PC-9 (cell line): Measurements from ENCODE around the gene BCO1. TPM values are rescaled to one million over a fixed set of nuclear protein-coding genes. Genes with fewer than 3 reads are reported as not detected.

Experiments
- BruUV-seq: library from RNA; stranded (reverse); fragments of 400-500 nt; replicated peaks from 2 replicates; lab custom pipeline; 2021; lab: Mats Ljungman, UMichigan
- CTCF ChIA-PET: fragments of 300-600 bp; sonication (Branson Sonifier 250); formaldehyde crosslinking; loops from one replicate; lab custom pipeline; 2022; ENCODE audit warnings: antibody characterized with exemption; lab: Charles Lee
- POLR2A ChIA-PET: fragments of 300-600 bp; sonication (Branson Sonifier 250); formaldehyde crosslinking; loops from one replicate; lab custom pipeline; 2022; ENCODE audit warnings: antibody characterized with exemption; ENCODE audit not compliant: unreplicated experiment; lab: Charles Lee
- DNase-seq, 2 experiments: peaks; one replicate each; pipeline versions ENCODE4 v3.0.0 to v3.0.0-alpha.2; 2015 to 2022; ENCODE audit warnings: mixed read lengths in 1 of 2
- H2AFZ ChIP-seq: fragments of 200-600 bp; sonication (generic); 2 replicates; pipeline ENCODE4 v1.8.1; 2017; ENCODE audit warnings: antibody characterized with exemption
- H3F3A ChIP-seq: fragments of 200-600 bp; sonication (generic); 2 replicates; pipeline ENCODE4 v1.8.1; 2017; ENCODE audit warnings: antibody characterized with exemption, mild to moderate bottlenecking, low read depth; ENCODE audit not compliant: insufficient read depth
- H3K27ac ChIP-seq: fragments of 200-600 bp; sonication (generic); 2 replicates; pipeline ENCODE4 v1.6.1; 2016; ENCODE audit warnings: mixed run types
- H3K27me3 ChIP-seq: fragments of 200-600 bp; sonication (generic); 2 replicates; pipeline ENCODE4 v1.6.1; 2016; ENCODE audit warnings: low read depth, mixed run types; ENCODE audit not compliant: insufficient read depth
- H3K36me3 ChIP-seq: fragments of 200-600 bp; sonication (generic); 2 replicates; pipeline ENCODE4 v1.6.1; 2016; ENCODE audit warnings: low read depth, mixed run types
- H3K4me1 ChIP-seq: fragments of 200-600 bp; sonication (generic); replicated peaks from 2 replicates; pipeline ENCODE4 v1.6.1; 2016; ENCODE audit warnings: mixed run types; ENCODE audit not compliant: insufficient read depth
- H3K4me2 ChIP-seq: fragments of 200-600 bp; sonication (generic); 2 replicates; pipeline ENCODE4 v1.6.1; 2017; ENCODE audit warnings: mixed run types
- H3K4me3 ChIP-seq: fragments of 200-600 bp; sonication (generic); 2 replicates; pipeline ENCODE4 v1.6.1; 2016; ENCODE audit warnings: mixed run types
- H3K79me2 ChIP-seq: fragments of 200-600 bp; sonication (generic); 2 replicates; pipeline ENCODE4 v1.6.1; 2017; ENCODE audit warnings: low read depth, mixed run types
- H3K9me2 ChIP-seq: fragments of 200-600 bp; sonication (generic); 2 replicates; pipeline ENCODE4 v1.8.1; 2017; ENCODE audit warnings: mild to moderate bottlenecking; ENCODE audit not compliant: insufficient read depth
- H3K9me3 ChIP-seq: fragments of 200-600 bp; sonication (generic); 2 replicates; pipeline ENCODE4 v1.8.1; 2016; ENCODE audit warnings: low read depth; ENCODE audit not compliant: insufficient read depth
- H4K20me1 ChIP-seq: fragments of 200-600 bp; sonication (generic); 2 replicates; pipeline ENCODE4 v1.8.1; 2017; ENCODE audit not compliant: insufficient read depth
- EZH2 ChIP-seq: fragments of 200-600 bp; sonication (generic); IDR thresholded peaks from 2 replicates; pipeline ENCODE4 v1.8.0; 2017; ENCODE audit warnings: antibody characterized with exemption, low read depth
- intact Hi-C: fragments of 100-400 bp; cut with micrococcal nuclease; formaldehyde crosslinking; loops from one replicate; pipeline ENCODE4 v1.10.0; 2022; ENCODE audit not compliant: unreplicated experiment
- total RNA-seq: library from RNA; stranded (reverse); gene quantifications from 2 replicates; pipeline ENCODE4 v1.2.3, GENCODE V29; 2021
- TF ChIP-seq, protein P1 (sequence below): fragments of 200-600 bp; sonication (generic); conservative IDR thresholded peaks from 2 replicates; pipeline ENCODE4 v1.6.1; 2017; ENCODE audit warnings: mixed run types, antibody characterized with exemption, mild to moderate bottlenecking, moderate library complexity

BCO1 gene
- total RNA-seq, 1 experiment from 2014 or later, result 1.4 TPM

- TF ChIP-seq, protein P1, sequence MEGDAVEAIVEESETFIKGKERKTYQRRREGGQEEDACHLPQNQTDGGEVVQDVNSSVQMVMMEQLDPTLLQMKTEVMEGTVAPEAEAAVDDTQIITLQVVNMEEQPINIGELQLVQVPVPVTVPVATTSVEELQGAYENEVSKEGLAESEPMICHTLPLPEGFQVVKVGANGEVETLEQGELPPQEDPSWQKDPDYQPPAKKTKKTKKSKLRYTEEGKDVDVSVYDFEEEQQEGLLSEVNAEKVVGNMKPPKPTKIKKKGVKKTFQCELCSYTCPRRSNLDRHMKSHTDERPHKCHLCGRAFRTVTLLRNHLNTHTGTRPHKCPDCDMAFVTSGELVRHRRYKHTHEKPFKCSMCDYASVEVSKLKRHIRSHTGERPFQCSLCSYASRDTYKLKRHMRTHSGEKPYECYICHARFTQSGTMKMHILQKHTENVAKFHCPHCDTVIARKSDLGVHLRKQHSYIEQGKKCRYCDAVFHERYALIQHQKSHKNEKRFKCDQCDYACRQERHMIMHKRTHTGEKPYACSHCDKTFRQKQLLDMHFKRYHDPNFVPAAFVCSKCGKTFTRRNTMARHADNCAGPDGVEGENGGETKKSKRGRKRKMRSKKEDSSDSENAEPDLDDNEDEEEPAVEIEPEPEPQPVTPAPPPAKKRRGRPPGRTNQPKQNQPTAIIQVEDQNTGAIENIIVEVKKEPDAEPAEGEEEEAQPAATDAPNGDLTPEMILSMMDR, result no peak
- no peak for TF ChIP-seq EZH2
- DNase-seq, result peak in 1 of 2 experiments; percentile 69
- H3F3A ChIP-seq, result 0 out of 2 replicates have a peak, but pooled peaks cover 14% of the 10 kb centered on the region
- H4K20me1 ChIP-seq, result 0 out of 2 replicates have a peak, but pooled peaks cover 18% of the 10 kb centered on the region
- BruUV-seq, result no TSS peak
- peak overlapping the region; percentile 11; the same call in 1 of the 2 replicates for H3K27ac ChIP-seq
- H3K79me2 ChIP-seq, result peaks cover 81% of the 10 kb centered on the region
- H3K9me3 ChIP-seq, result no peaks in the 10 kb centered on the region
- H2AFZ ChIP-seq, result no peak overlapping the region
- POLR2A ChIA-PET, result interaction anchor here (0.6 kb wide), 1 partner anchor 13 kb away, joined by 7 read pairs; no protein-coding TSS in a partner anchor
- intact Hi-C loops, result loop anchor here (10.0 kb wide), 1 partner anchor 245 kb away; the partner anchor contains the start of gene C16orf46
- no peak overlapping the region for H3K4me3 ChIP-seq
- CTCF ChIA-PET, result no interaction called here
- H3K9me2 ChIP-seq, result peaks cover 3% of the 10 kb centered on the region; the same call in 1 of the 2 replicates
- H3K27me3 ChIP-seq, result no peaks in the 10 kb centered on the region
- no peaks in the 10 kb centered on the region for H3K36me3 ChIP-seq
- H3K4me2 ChIP-seq, result peak overlapping the region; percentile 12
- H3K4me1 ChIP-seq, result peaks cover 31% of the 10 kb centered on the region
Observed at GRCh38 chr16:81319221-81319912, 80.9 kb downstream of the BCO1 start.

DNA sequence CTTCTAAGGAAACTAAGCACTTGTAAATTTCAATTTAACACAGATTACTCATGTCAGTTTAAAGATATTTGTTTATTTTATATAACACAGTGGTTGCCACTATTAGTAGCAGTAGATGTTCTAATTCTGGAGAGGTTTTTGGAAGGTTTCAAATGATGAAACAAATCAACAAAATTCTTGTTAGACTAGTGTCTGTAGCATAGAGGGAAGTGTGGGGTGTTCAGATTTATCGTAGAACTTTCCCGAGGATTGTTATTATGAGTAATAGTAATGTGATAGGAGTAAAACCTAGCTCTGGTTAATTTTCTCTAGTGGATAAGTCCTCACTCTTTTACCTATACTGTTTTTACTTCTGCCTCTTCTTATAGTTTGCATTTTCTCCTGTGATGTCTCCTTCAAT lies 82.5 kb downstream of the BCO1 start:
- Histone ChIP-seq H3K4me1 (peaks cover 28% of the 10 kb centered on the region), H3K4me2 (no peak overlapping the region), H3K27me3 (no peaks in the 10 kb centered on the region), H3K27ac (no peak overlapping the region), H3K79me2 (peaks cover 84% of the 10 kb centered on the region), H3K9me3 (no peaks in the 10 kb centered on the region), H3K36me3 (no peaks in the 10 kb centered on the region), H3K4me3 (no peak overlapping the region), H3F3A (0 out of 2 replicates have a peak, but pooled peaks cover 14% of the 10 kb centered on the region), H4K20me1 (peaks cover 21% of the 10 kb centered on the region; the same call in 1 of the 2 replicates), H3K9me2 (peaks cover 3% of the 10 kb centered on the region; the same call in 1 of the 2 replicates), H2AFZ (no peak overlapping the region)
- ChIA-PET POLR2A (no interaction called here), CTCF (no interaction called here)
- DNase-seq, result no peak
- TF ChIP-seq EZH2, result no peak
- TF ChIP-seq, protein P1, result no peak
- BruUV-seq, result no TSS peak
- intact Hi-C loops, result no loop called here

GRCh38 chr16:81321536-81321935 lies 83.0 kb downstream of the BCO1 start:
- Histone ChIP-seq H4K20me1 (peaks cover 21% of the 10 kb centered on the region; the same call in 1 of the 2 replicates), H2AFZ (no peak overlapping the region), H3K27me3 (no peaks in the 10 kb centered on the region), H3K4me1 (peaks cover 23% of the 10 kb centered on the region), H3K9me2 (peaks cover 3% of the 10 kb centered on the region; the same call in 1 of the 2 replicates), H3K9me3 (no peaks in the 10 kb centered on the region), H3F3A (0 out of 2 replicates have a peak, but pooled peaks cover 14% of the 10 kb centered on the region), H3K27ac (no peak overlapping the region), H3K4me3 (no peak overlapping the region), H3K4me2 (no peak overlapping the region), H3K79me2 (peaks cover 80% of the 10 kb centered on the region), H3K36me3 (no peaks in the 10 kb centered on the region)
- POLR2A ChIA-PET, result no interaction called here
- CTCF ChIA-PET, result no interaction called here
- no TSS peak for BruUV-seq
- TF ChIP-seq EZH2, result no peak
- TF ChIP-seq, protein P1, result no peak
- no peak for DNase-seq
- intact Hi-C loops, result no loop called here
